Pulmonary artery endothelial cell (primary cell): ENCODE data around the gene ROCK2. TPM values are rescaled to one million over a fixed set of nuclear protein-coding genes. Genes with fewer than 3 reads are reported as not detected.

Experiments used
- total RNA-seq: library from RNA; depleted of rRNA; stranded (reverse); fragments of >200 nt; gene quantifications from 2 replicates; pipeline ENCODE4 v1.2.3, GENCODE V29; 2014

ROCK2 gene
- total RNA-seq, 1 donor from 2014 or later = 53.4 TPM

Other genes starting within 250 kb of the ROCK2 start
- gene SLC66A3, start 189.2 kb downstream of the ROCK2 start, total RNA-seq = 21.3 and 29.9 TPM in 2 replicates
- gene E2F6, start 121.5 kb upstream of the ROCK2 start, total RNA-seq = 12.0 and 12.4 TPM in 2 replicates
- 0.07 TPM in 2 replicates for gene GREB1, start 189.4 kb upstream of the ROCK2 start, total RNA-seq